ENCODE data around the gene SLC48A1.

GRCh38 chr12:47736877-47737676 is 36.0 kb upstream of the SLC48A1 start:
- TF ChIP-seq CTCF (IDR thresholded peaks at IDR 0.05; ENCODE audit: low read depth, low read length) (no peak), EZH2phosphoT487 (IDR thresholded peaks at IDR 0.05; ENCODE audit: low read depth) (no peak)
